Cortex of kidney (tissue), 1 donor: Measurements from ENCODE around the gene FIS1.
"Not testable (repeated sequence)": the region's sequence is repeated elsewhere in the genome, so short reads cannot be mapped to it uniquely, and the experiment has no call there.

Experiments
- DNase-seq: peaks from one replicate; lab custom pipeline; 2025; lab: John Stamatoyannopoulos, UW

FIS1 gene

DNA sequence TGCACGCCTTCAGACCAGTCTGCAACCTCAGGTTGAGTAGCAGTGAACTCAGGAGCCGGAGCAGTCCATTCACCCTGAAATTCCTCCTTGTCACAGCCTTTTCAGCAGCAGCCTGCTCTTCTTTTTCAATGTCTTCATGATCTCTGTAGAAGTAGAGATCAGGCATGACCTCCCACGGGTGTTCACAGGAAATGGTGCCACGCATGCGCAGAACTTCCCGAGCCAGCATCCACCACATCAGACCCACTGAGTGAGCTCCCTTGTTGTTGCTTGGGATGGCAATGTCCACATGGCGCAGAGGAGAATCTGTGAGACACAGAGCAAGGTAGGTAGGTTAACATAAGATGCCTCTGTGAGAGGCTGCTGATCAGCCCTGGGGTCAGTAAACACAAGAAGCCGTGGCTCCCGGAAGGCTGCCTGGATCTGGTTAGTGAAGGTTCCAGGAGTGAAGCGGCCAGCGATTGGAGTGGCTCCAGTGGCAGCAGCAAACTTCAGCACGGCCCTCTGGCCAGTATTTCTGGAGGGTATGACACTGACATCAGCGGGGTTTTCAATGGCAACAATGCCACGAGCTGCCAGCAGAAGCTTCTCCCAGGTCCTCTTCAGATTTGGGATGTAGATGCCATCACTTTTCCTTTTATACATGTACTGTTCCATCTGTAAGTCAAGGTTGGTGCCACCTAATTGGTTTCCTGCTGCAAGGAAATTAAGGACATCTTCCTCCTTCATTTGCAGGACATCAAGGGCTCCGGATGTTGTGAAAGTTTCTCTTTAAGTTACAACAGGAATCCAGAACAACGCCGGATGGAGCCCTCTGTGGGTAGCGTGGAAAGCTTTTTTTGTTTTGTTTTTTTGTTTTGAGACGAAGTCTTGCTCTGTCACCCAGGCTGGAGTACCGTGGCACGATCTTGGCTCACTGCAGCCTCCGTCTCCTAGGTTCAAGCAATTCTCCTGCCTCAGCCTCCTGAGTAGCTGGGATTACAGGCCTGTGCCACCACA is 40.8 kb downstream of the FIS1 start:
- DNase-seq, result not testable (repeated sequence)

DNA sequence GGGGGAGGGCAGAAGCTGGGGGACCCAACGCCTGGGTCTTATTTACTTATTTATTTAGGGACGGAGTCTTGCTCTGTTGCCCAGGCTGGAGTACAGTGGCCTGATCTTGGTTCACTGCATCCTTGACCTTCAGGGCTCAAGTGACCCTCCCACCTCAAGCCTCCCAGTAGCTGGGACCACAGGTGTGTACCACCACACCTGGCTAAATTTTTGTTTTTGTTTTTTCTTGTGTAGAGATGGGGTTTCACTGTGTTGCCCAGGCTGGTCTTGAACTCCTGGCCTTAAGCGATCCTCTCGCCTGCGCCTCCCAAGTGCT is 42.3 kb downstream of the FIS1 start:
- no peak for DNase-seq

DNA sequence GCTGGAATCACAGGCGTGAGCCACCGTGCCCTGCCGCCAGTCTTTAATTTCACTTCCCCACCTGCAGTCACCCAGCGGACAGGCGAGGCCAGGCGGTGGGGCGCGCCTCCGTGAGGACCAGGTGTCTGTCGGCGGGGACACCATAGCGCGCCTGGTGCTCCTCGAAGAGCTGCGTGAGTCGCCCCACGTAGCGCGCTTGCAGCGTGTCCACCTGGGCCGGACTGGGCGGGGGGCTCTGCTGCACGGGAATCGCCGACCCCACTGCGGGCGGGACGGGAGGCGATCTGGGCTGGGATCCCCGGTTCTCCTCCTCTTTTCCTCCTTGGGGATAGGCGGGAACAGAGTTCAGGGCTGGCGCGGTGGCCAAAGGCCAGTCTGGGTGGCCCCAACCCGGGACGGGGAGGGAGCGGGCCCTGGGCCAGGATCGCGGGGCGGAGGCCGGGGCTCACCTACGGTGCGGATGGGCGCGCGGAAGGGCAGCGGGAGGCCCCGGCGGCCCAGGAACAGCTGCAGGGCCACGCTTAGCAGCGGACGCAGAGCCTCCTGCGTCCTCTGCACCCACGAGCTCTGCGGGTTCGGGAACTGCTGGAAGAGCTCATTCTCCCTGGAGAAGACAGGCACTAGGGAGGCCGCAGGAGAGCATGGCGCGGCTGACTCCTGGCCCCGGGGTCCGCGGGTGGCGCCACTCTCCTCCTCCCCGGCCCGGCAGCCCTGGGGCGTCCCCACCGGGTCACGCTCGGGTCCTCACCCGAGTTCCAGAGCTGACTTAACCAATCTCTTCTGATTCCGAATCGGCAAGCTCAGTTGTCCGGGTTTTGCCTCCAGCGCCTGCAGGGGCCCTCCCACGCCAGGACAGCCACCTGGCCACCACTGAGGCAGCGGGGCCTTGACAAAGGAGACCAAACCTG is 42.9 kb downstream of the FIS1 start:
- no peak for DNase-seq

- no peak for DNase-seq
These were observed 43.9 kb downstream of the FIS1 start, which contains the start of gene MOGAT3 for GRCh38 chr7:101200862-101201599. TSS of gene MOGAT3 (minus strand) at chr7:101201036. CDS start at chr7:101200854, 182 bp downstream.

GRCh38 chr7:101200504-101200861 is 44.4 kb downstream of the FIS1 start:
- no peak for DNase-seq

DNA sequence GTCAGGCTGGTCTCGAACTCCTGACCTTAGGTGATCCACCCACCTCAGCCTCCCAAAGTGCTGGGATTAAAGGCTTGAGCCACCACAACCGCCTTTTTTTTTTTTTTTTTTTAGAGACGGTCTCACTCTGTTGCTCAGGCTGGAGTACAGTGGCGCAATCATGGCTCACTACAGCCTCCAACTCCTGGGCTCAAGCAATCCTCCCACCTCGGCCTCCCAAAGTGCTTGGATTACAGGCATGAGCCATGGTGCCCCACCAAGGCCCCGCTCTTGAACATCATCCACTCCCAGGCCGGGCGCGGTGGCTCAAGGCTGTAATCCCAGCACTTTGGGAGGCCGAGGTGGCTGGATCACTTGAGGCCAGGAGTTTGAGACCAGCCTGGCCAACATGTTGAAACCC is 45.4 kb downstream of the FIS1 start:
- not testable (repeated sequence) for DNase-seq

DNA sequence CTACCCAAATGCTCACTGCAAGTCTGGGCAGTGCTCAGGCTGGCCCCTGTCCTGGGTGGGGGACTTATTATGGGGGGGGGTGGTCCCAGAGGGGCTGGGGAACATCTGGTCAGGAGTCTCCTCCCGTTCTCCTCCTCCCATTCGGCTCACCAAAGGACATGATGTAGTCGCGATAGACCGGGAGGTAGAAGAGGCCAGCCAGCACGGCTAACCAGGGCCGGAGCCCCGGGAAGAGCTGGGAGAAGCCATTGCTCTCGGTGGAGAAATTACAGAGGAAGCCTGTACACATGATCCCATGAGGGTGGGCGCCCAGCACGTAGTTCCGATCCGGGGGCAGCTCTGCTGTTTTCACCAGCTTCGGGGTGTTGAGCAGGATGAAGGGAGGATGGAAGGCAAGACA is 46.4 kb downstream of the FIS1 start:
- DNase-seq, result no peak

DNA sequence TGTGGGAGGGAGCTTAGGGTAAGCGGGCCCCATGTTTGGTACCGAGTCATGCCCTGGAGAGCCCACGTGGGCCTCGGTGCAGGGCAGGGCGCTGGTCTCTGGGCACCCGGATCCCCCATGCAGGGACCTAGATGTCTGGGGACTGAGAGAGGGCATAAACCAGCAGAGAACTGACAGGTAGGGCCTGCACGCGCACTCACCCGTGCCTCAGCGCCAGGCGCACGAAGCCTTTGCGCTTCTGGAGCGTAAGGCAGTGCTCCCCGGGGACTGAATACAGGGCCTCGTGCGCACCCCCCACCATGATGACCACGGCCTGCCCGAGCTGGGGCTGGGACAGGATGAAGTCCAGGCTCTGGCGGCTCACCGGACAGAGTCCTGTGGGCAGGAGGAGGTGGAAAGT is 46.9 kb downstream of the FIS1 start:
- DNase-seq, result no peak

DNA sequence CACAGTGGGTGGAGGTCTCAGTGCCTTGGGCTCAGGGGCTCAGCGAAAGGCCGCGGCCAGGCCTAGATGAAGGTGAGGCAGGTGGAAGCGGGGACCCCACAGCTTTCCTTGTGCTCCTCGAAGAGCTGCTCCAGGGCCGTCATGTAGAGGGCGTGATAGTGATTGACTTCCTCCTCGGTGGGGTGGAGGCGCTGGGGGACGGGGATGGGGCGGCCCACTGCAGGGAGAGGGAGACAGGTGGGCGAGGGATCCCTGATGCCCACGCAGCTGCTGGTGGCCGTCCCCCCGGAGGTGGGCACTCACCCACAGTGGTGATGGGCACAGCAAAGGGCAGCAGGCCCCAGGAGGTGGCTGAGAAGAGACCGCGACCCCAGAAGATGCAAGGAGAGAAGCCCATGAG is 49.0 kb downstream of the FIS1 start:
- no peak for DNase-seq
